Large intestine (tissue), 12 donors: ENCODE data around the gene OR8G1. TPM values are rescaled to one million over a fixed set of nuclear protein-coding genes. Genes with fewer than 3 reads are reported as not detected.
A peak's percentile ranks its signal among the peaks of the same experiment; 100 is the strongest.

Experiments
- DNase-seq, 2 donors: peaks; one replicate each; pipeline versions ENCODE4 v3.0.0 to v3.0.0-alpha.2; 2013
- H3K27ac ChIP-seq: one replicate; pipeline ENCODE4 v1.5.1; 2013; ENCODE audit warnings: low read length
- H3K27me3 ChIP-seq: 2 replicates; pipeline ENCODE4 v1.6.1; 2013; ENCODE audit warnings: low read length; ENCODE audit not compliant: control insufficient read depth, insufficient read depth
- H3K36me3 ChIP-seq: 2 replicates; pipeline ENCODE4 v1.6.1; 2013; ENCODE audit warnings: low read length; ENCODE audit not compliant: control insufficient read depth, insufficient read depth
- H3K4me1 ChIP-seq: one replicate; pipeline ENCODE4 v1.6.1; 2013; ENCODE audit warnings: low read length; ENCODE audit not compliant: control insufficient read depth, insufficient read depth
- H3K4me3 ChIP-seq: one replicate; pipeline ENCODE4 v1.5.1; 2013; ENCODE audit warnings: low read length
- H3K9me3 ChIP-seq: one replicate; pipeline ENCODE4 v1.6.1; 2013; ENCODE audit warnings: mild to moderate bottlenecking, low read depth, low read length, moderate library complexity; ENCODE audit not compliant: control insufficient read depth
- WGBS: methylation state at CpG from one replicate; pipeline ENCODE4 v1.1.5; 2013; ENCODE audit warnings: low lambda C conversion rate; ENCODE audit not compliant: insufficient coverage; 5-methylcytosine and 5-hydroxymethylcytosine counted together
- long read RNA-seq, 11 donors: transcript quantifications; one replicate each; lab custom pipeline, GENCODE V29; 2026
- polyA plus RNA-seq: library from polyadenylated mRNA; unstranded; fragments of 120-200 nt; gene quantifications from one replicate; pipeline ENCODE4 v1.2.1, GENCODE V29; 2013

OR8G1 gene, protein sequence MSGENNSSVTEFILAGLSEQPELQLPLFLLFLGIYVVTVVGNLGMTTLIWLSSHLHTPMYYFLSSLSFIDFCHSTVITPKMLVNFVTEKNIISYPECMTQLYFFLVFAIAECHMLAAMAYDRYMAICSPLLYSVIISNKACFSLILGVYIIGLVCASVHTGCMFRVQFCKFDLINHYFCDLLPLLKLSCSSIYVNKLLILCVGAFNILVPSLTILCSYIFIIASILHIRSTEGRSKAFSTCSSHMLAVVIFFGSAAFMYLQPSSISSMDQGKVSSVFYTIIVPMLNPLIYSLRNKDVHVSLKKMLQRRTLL
- polyA plus RNA-seq: not detected
- long read RNA-seq, donor 1: 0 reads
- long read RNA-seq, donor 2: 0 reads
- long read RNA-seq, donor 3: 0 reads
- long read RNA-seq, donor 4: 0 reads
- long read RNA-seq, donor 5: 0 reads
- long read RNA-seq, donor 6: 0 reads
- long read RNA-seq, donor 7: 0 reads
- long read RNA-seq, donor 8: 0 reads
- long read RNA-seq, donor 9: 0 reads
- long read RNA-seq, donor 10: 0 reads
- long read RNA-seq, donor 11: 0 reads

DNA sequence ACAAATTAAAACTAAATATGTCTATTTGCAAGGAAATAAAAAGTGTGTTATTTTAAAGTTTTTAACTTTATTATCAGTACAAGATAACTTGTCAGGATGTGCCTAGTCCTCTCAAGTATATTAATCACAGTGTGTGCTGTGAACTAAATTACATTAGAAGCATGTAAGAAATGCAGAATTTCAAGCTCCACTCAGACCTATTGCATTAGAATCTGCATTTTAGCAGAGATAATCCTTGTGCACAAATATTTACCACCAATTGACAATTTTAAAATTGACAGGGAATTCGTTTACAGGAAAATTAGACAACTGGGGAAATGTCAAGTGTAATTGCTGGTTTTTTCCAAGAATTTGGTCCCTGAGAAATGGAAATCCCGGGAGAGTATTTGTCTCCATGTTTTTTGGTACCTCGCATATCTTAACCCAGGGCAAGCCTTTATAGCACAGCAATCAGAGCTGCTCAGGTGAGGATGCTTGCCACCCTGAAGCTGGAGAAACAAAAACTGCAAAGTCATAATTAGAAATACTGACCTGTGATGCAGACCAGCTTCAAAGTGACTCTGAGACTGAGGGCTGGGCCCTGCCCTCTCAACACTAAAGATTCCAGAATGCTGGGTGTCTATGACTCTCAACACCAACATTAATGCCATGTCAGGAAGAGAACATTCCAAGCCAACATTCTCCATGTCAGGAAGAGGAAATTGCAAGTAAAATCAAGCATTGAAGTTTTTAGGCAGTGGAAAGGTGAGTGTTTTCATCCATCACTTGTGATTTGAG is at the start of gene OR8G1:
Gene OR8G1, plus strand, starts transcription at position 475 of the 777 bp plus-strand sequence. CDS start 8,581 bp downstream, outside the sequence.
- no peak within 1 kb of the TSS for H3K4me3 ChIP-seq
- no peak for DNase-seq
- H3K36me3 ChIP-seq: no peaks in the 10 kb centered on the region
- no peaks in the 10 kb centered on the region for H3K4me1 ChIP-seq
- H3K9me3 ChIP-seq: no peaks in the 10 kb centered on the region
- WGBS: 49% methylated on average over 2 of the region's 3 CpGs
- no peaks in the 10 kb centered on the region for H3K27me3 ChIP-seq
- no peak within 1 kb of the TSS for H3K27ac ChIP-seq

DNA sequence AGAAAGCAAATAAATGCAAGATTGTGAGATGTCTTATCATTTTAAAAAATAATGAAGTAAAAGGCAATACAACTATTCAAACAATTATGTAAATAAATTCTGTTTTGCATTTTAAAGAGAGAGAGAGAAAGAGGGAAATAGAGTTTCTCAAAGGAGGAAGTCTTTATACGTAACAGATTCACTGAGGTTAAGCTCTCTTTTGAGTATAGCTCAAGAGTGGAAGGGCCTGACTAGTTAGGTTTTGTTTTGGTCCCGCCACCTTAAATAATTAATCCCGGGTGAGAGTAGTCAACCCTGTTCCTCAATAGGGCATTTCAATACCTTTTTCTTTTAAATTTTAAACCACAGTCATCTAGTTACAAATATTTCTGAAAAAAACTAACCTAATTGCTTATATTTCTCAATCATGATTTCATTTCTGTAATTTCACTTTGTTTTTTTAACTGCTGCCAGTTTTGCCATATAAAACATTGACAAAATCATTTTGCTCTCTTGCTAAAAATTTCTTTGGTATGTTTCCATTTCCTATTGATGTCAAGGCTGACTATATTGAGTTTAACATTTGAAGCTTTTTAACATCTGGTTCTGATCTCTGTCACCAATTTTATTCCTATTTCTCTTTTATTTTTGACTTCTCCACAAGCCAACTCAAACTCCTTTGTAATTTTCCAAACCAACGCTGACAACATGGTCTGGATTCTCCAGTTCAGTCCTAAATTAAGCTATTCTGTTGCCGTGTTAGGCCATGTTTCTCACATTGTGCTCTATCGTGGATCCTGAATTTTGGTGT is 47.5 kb upstream of the OR8G1 start:
- Histone ChIP-seq H3K27ac (no peak overlapping the region), H3K4me3 (no peak overlapping the region)
- 83% methylated on average over 3 of the region's 6 CpGs for WGBS

DNA sequence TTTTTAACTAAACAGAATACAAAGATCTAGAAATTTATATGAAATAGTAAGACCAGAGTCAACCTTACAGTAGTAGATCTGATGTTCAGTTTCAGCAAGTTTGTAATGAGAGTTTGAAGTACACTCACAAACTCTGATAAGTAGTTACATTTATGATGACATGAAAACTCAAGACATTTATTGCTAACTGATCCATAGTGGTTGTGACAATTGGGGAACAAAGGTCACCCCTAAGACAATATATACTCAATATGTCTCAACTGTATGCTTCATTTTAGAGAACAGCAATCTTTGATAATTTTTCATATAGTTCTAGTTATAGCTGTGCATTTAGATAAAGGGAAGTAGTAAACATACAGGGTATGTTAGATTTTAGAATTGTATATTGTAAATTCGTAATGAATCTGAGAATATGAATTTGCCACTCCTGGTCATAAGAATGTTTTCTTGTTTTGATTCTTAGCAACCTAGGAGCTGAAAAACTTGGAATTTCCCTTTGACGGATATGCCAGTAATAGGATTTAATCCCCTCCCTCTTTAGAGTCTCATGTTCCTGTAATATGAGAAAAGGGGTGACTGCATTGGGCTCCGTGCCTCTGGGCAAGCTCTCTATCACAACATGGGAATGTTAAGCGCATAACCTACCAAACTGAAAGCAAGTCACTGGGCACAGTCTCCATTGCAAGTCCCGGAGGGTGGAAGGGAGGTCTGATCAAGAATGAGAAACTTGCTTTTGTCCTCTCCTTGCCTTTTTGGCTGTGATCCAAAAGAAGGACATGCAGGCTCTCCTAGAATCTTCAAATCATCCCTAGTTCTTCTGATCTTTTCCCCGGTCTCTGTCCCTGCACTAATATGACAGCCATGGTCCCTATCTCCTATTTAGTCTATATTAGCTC is 46.4 kb upstream of the OR8G1 start:
- no peak overlapping the region for H3K4me3 ChIP-seq
- DNase-seq: peak; percentile 42 to 56
- H3K27me3 ChIP-seq: no peaks in the 10 kb centered on the region
- no peaks in the 10 kb centered on the region for H3K9me3 ChIP-seq
- H3K27ac ChIP-seq: no peak overlapping the region
- H3K4me1 ChIP-seq: peaks cover 5% of the 10 kb centered on the region
- no peaks in the 10 kb centered on the region for H3K36me3 ChIP-seq
- no CpG with 5 or more reads among the region's 6 CpGs for WGBS

More for the DNA sequence above, 47.5 kb upstream of the OR8G1 start:
- DNase-seq: no peak
- H3K36me3 ChIP-seq: no peaks in the 10 kb centered on the region
- peaks cover 5% of the 10 kb centered on the region for H3K4me1 ChIP-seq
- H3K27me3 ChIP-seq: no peaks in the 10 kb centered on the region
- H3K9me3 ChIP-seq: no peaks in the 10 kb centered on the region

DNA sequence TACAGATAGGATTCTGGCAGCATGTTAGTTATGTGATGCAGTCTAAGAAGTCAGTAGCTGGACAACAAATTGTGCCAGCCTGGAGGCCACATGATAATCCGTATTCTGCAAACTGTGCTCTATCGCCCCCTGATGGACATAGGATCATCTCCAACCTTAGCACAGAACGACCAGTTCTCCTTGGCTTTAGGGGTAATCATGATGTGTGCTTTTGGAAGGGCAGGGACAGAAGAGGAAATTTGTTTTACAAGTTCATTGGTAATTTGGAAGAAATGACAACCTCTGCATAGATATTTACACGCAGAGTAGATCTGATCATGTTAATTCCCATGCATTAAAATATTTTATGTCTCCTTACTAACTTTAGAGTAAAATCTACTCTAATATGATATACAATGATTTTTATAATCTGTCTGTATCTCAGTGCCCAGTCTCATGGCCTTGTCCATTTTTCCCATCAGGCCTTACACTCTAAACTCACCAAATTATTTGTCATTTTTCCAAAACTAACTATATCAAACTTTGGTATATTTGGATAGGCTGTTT is 45.6 kb upstream of the OR8G1 start:
- no peak overlapping the region for H3K4me3 ChIP-seq
- H3K9me3 ChIP-seq: no peaks in the 10 kb centered on the region
- H3K36me3 ChIP-seq: no peaks in the 10 kb centered on the region
- no peak overlapping the region for H3K27ac ChIP-seq
- H3K27me3 ChIP-seq: no peaks in the 10 kb centered on the region
- H3K4me1 ChIP-seq: peaks cover 5% of the 10 kb centered on the region
- DNase-seq: peak; percentile 48 to 58
- 40% methylated on average over 1 of the region's 4 CpGs for WGBS

DNA sequence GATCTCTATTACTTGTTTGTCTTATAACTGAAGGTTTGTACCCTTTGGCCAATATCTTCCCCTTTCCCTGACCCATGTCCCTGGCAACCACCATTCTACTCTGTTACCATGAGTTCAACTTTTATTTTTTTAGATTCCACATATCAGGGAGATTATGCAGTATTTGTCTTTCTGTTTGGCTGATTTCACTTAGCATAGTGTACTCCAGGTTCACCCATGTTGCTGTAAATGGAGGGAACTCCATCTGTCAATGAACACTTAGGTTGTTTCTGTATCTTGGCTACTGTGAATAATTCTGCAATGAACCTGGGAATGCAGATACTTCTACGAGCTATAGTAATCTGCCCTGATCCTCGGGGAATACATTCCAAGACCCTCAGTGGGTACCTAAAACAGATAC is 42.9 kb upstream of the OR8G1 start:
- no peak overlapping the region for H3K27ac ChIP-seq
- WGBS: no CpG with 5 or more reads among the region's 2 CpGs

DNA sequence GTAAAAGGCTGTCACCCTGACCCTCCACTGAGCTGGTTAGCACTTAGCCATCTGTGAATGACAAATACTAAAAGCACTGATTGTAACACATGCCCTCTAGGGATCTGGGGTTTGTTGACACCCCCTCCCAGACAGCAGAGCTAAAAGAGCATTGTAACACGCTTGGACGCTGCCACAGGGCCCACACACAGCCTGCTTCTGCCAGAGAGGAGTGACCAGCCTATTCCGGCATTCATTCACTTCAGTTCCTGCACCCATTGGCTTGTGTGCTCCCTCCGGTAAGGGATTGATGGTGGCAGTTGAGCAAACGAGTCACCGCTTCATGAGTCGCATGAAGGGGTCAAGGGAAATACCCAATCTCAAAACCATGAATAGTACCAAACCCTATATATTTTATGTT is 42.0 kb upstream of the OR8G1 start:
- no peak for DNase-seq
- Histone ChIP-seq H3K4me1 (peaks cover 5% of the 10 kb centered on the region), H3K4me3 (no peak overlapping the region), H3K27me3 (no peaks in the 10 kb centered on the region), H3K36me3 (no peaks in the 10 kb centered on the region), H3K27ac (no peak overlapping the region), H3K9me3 (no peaks in the 10 kb centered on the region)
- no CpG with 5 or more reads among the region's 7 CpGs for WGBS

More for the DNA sequence above, 42.9 kb upstream of the OR8G1 start:
- DNase-seq: no peak
- Histone ChIP-seq H3K36me3 (no peaks in the 10 kb centered on the region), H3K27me3 (no peaks in the 10 kb centered on the region), H3K4me3 (no peak overlapping the region), H3K9me3 (no peaks in the 10 kb centered on the region), H3K4me1 (peaks cover 5% of the 10 kb centered on the region)

DNA sequence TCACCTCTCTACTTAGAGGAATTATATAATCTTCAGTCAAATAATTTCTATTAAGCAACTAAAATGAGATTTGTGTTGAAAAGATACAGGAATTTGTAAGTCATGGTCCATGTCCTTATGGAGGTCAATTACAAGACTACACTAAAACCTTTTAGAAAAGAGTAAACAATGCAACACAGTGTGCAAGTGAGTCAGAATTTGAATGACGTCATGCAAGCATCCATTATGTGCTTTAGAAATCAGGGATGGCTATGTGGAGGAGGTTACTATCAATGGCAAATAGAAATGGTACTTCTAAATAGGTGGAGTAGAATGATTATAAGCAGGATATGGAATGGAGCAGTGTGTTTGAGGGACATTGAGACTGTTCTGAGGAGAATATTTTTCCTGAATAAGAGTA is 41.2 kb upstream of the OR8G1 start:
- Histone ChIP-seq H3K9me3 (no peaks in the 10 kb centered on the region), H3K27ac (no peak overlapping the region), H3K27me3 (no peaks in the 10 kb centered on the region), H3K4me3 (no peak overlapping the region), H3K36me3 (no peaks in the 10 kb centered on the region), H3K4me1 (peaks cover 4% of the 10 kb centered on the region)
- 100% methylated on average over 1 of the region's 1 CpG for WGBS
- DNase-seq: no peak

DNA sequence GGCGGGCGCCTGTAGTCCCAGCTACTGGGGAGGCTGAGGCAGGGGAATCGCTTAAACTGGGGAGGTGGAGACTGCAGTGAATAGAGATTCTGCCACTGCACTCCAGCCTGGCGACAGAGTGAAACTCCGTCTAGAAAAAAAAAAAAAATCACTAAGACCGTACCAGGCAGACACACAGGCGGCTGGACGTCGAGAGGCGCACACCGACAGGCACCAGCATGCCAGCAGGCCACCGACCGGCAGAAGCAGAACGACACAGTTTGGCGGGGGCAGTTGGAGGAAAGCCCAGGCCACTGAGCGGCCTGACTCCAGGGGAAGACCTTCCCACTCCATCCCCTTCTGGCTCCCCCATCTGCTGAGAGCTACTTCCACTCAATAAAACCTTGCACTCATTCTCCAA is 40.2 kb upstream of the OR8G1 start:
- no peak for DNase-seq
- H3K27ac ChIP-seq: no peak overlapping the region
- no CpG with 5 or more reads among the region's 16 CpGs for WGBS
- H3K4me1 ChIP-seq: no peaks in the 10 kb centered on the region
- no peaks in the 10 kb centered on the region for H3K27me3 ChIP-seq
- H3K36me3 ChIP-seq: no peaks in the 10 kb centered on the region
- H3K4me3 ChIP-seq: no peak overlapping the region
- H3K9me3 ChIP-seq: no peaks in the 10 kb centered on the region

DNA sequence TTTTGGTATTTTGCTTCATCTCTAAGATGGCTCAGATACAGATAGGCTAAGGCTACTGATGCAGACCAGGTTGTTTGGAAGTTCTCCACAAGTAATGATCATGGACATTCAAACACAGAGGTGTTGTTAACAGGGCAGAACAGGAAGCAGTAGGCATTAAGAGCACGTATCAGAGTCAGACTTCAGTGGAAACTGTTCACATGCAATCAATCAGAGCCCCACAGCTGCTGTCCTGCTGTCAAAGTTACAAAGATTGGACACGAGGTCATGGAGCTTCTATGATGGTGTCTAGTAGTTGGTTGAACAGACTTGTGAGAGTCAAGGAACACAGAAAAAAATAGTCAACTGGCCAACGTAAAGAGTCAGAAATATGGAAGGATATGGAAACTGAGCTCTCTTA is 37.9 kb upstream of the OR8G1 start:
- Histone ChIP-seq H3K4me1 (no peaks in the 10 kb centered on the region), H3K27ac (no peak overlapping the region), H3K27me3 (no peaks in the 10 kb centered on the region), H3K9me3 (no peaks in the 10 kb centered on the region), H3K36me3 (no peaks in the 10 kb centered on the region), H3K4me3 (no peak overlapping the region)
- DNase-seq: no peak
- whole genome bisulfite sequencing: 67% methylated on average over 1 of the region's 3 CpGs
